Measurements from ENCODE around the gene ZNF664. TPM values are rescaled to one million over a fixed set of nuclear protein-coding genes. Genes with fewer than 3 reads are reported as not detected.

ZNF664 gene
- total RNA-seq, 1 donor from 2014 or later = 134 TPM

DNA sequence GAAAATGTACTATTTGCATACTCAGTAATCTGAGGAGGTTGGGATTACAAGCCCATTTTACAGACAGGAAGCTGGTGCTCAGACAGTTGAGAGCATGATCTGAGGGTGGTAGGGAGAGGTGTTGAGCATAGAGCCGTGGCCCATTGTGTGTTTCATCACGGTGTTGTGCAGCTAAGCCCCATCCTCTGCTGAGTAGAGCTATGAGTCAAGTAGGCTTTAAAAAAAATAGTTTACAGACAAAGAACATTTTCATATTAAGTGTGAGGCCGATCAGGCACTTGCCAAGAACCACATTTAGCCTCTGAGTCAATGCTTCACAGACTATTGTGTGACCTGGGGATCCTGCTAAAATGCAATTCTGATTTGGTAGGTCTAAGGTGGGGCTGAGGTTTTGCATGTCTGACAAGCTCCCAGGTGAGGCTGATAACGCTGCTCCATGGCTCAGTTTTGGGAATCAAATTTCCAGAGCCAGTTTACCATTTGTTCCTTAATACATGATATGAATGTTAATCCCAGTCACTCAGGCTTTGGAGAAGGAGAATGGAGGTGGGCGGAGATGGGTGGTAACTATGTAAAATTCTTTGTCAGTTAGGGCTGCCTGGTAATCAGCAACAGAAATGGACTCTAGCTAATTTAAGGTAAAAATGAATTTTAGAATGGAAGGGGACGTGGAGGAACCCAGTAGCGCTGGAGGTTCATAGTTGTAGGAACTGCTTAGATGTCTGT is 22.2 kb downstream of the ZNF664 start:
- H3K4me3 Mint-ChIP-seq (ENCODE audit: unreplicated experiment) = no peak overlapping the region
- DNase-seq (ENCODE audit: extremely low spot score, unreplicated experiment) = no peak
- no peaks in the 10 kb centered on the region for H3K9me3 Mint-ChIP-seq (ENCODE audit: unreplicated experiment)

DNA sequence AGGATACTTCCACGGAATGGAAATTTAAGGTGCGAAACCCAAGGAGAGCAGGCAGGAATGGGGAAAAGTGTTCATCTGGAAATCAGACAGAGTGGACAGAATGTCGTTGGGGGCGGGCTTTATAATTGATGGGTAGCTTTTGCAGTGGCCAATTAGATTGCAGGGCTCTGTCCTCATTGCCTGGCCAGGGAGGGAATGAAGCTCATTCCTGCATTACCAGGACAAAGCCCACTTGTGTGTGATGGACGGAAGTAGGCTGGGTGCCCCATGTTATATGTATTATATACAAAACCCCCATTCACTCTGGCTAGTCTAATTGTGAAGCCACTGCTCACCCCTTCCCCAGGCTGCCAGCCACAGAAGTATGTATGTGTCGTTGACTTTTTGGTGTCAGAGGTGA is 23.6 kb downstream of the ZNF664 start:
- Mint-ChIP-seq H3K36me3 (ENCODE audit: unreplicated experiment) (peaks cover 33% of the 10 kb centered on the region), H3K27me3 (ENCODE audit: unreplicated experiment) (no peaks in the 10 kb centered on the region), H3K27ac (ENCODE audit: unreplicated experiment) (peak overlapping the region; percentile 27), H3K4me1 (ENCODE audit: unreplicated experiment) (peaks cover 29% of the 10 kb centered on the region), H3K4me3 (ENCODE audit: unreplicated experiment) (no peak overlapping the region), H3K9me3 (ENCODE audit: unreplicated experiment) (no peaks in the 10 kb centered on the region)
- DNase-seq (ENCODE audit: extremely low spot score, unreplicated experiment) = no peak
- TF ChIP-seq, protein P1, sequence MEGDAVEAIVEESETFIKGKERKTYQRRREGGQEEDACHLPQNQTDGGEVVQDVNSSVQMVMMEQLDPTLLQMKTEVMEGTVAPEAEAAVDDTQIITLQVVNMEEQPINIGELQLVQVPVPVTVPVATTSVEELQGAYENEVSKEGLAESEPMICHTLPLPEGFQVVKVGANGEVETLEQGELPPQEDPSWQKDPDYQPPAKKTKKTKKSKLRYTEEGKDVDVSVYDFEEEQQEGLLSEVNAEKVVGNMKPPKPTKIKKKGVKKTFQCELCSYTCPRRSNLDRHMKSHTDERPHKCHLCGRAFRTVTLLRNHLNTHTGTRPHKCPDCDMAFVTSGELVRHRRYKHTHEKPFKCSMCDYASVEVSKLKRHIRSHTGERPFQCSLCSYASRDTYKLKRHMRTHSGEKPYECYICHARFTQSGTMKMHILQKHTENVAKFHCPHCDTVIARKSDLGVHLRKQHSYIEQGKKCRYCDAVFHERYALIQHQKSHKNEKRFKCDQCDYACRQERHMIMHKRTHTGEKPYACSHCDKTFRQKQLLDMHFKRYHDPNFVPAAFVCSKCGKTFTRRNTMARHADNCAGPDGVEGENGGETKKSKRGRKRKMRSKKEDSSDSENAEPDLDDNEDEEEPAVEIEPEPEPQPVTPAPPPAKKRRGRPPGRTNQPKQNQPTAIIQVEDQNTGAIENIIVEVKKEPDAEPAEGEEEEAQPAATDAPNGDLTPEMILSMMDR (IDR thresholded peaks at IDR 0.05) = no peak

More for the DNA sequence above, 22.2 kb downstream of the ZNF664 start:
- H3K27ac Mint-ChIP-seq (ENCODE audit: unreplicated experiment) = no peak overlapping the region
- no peaks in the 10 kb centered on the region for H3K27me3 Mint-ChIP-seq (ENCODE audit: unreplicated experiment)
- peaks cover 39% of the 10 kb centered on the region for H3K36me3 Mint-ChIP-seq (ENCODE audit: unreplicated experiment)
- H3K4me1 Mint-ChIP-seq (ENCODE audit: unreplicated experiment) = peaks cover 36% of the 10 kb centered on the region
- TF ChIP-seq, protein P1 (IDR thresholded peaks at IDR 0.05) = no peak

DNA sequence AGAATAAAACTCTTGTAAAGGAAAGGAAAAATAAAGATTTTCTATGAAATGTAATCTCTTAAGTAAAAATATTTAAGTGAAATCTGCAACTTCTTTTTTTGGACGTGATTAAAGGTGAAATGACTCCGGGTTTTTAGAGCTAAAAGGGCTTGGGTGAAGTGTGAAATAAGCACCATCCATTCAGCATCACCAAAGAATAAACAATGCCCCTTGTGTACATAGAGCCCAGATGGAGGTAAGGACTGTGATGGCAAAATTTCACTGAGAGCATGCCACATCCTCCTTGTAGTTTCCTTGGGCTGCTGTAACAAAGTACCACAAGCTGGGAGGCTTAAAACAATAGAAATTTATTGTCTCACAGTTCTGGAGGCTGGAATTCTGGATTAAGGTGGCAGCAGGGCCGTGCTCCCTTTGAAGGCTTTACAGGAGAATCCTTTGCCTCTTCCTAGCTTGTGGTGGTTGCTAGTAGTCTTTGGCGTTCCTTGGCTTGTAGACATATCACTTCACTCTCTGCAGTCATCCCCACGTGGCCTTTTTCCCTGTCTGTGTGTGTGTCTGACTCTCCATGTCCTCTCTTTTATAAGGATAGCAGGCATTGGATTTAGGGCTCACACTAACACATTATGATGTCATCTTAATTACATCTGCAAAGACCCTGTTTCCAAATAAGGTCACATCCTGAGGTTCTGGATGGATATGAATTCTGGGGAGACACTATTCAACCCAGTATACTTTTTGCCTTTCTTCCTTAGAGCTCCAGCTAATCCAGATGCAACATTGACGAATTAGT is 24.2 kb downstream of the ZNF664 start:
- H3K9me3 Mint-ChIP-seq (ENCODE audit: unreplicated experiment) = no peaks in the 10 kb centered on the region
- no peak for DNase-seq (ENCODE audit: extremely low spot score, unreplicated experiment)
- H3K27ac Mint-ChIP-seq (ENCODE audit: unreplicated experiment) = no peak overlapping the region
- peaks cover 30% of the 10 kb centered on the region for H3K36me3 Mint-ChIP-seq (ENCODE audit: unreplicated experiment)
- TF ChIP-seq, protein P1 (IDR thresholded peaks at IDR 0.05) = no peak
- H3K4me1 Mint-ChIP-seq (ENCODE audit: unreplicated experiment) = peaks cover 29% of the 10 kb centered on the region
- no peak overlapping the region for H3K4me3 Mint-ChIP-seq (ENCODE audit: unreplicated experiment)
- no peaks in the 10 kb centered on the region for H3K27me3 Mint-ChIP-seq (ENCODE audit: unreplicated experiment)

DNA sequence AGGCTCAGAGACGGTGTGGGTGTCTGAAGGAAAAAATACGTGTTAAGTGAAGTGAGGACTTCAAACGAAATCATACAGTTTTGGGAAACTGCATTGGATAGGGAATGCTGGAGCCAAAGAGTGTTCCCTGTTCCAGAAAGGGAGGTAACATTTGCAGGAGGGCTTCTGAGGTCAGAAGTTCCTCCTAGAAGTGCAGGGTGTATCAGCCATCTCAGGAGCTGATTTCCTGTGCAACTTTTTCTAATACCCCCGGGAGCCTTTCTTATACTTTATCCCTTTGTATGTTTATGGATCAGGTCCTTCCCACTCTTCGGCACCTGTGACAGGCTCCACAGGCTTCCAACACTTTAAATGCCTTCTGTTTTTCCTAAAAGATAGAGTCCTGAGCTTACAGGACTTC is 24.9 kb downstream of the ZNF664 start:
- Mint-ChIP-seq H3K4me3 (ENCODE audit: unreplicated experiment) (no peak overlapping the region), H3K9me3 (ENCODE audit: unreplicated experiment) (no peaks in the 10 kb centered on the region), H3K27me3 (ENCODE audit: unreplicated experiment) (no peaks in the 10 kb centered on the region), H3K4me1 (ENCODE audit: unreplicated experiment) (peaks cover 29% of the 10 kb centered on the region), H3K27ac (ENCODE audit: unreplicated experiment) (no peak overlapping the region), H3K36me3 (ENCODE audit: unreplicated experiment) (peaks cover 28% of the 10 kb centered on the region)
- TF ChIP-seq, protein P1 (IDR thresholded peaks at IDR 0.05) = no peak
- no peak for DNase-seq (ENCODE audit: extremely low spot score, unreplicated experiment)

DNA sequence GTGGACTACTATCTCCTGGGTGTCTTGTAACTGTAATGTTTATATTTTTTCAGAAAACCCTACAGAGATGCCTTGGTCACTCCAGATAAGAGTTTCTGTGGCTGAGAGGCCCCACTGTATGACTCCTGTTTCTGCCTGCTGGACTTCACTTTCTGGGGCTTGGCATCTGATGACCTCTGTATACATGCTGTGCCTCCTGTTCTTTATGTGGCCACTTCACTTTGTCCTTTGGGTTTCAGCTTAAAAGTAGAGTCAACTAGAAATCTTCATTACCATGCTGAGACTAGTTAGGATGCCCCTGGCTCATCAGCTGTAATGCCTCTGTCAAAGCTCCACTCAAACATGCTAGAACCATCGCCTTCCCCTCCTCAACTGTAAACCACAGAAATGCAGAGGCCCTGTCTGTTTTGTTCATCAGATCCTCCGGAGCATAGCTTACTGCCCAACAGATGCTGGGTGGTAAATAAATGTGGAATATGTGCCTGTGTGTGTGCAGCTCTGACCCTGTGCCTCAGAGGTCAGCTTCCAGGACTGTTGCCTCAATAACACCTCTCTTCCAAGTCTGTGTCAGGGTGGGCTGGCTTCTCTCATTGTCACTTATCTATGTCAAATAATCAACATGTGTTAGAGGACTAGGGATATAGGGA is 25.5 kb downstream of the ZNF664 start:
- DNase-seq (ENCODE audit: extremely low spot score, unreplicated experiment) = no peak
- Mint-ChIP-seq H3K4me3 (ENCODE audit: unreplicated experiment) (no peak overlapping the region), H3K36me3 (ENCODE audit: unreplicated experiment) (peaks cover 26% of the 10 kb centered on the region), H3K27ac (ENCODE audit: unreplicated experiment) (no peak overlapping the region), H3K27me3 (ENCODE audit: unreplicated experiment) (no peaks in the 10 kb centered on the region), H3K4me1 (ENCODE audit: unreplicated experiment) (peaks cover 26% of the 10 kb centered on the region), H3K9me3 (ENCODE audit: unreplicated experiment) (no peaks in the 10 kb centered on the region)
- TF ChIP-seq, protein P1 (IDR thresholded peaks at IDR 0.05) = no peak

Data from osteocyte (in vitro differentiated cells).